22Rv1 (cell line): ENCODE data around the gene HLCS.
A peak's percentile ranks its signal among the peaks of the same experiment; 100 is the strongest.

Experiments used
- H3K27ac ChIP-seq: fragments of 450-650 bp; 2 replicates; pipeline ENCODE4 v1.5.1; 2017
- ZFX ChIP-seq: fragments of 450-650 bp; IDR thresholded peaks from 2 replicates; pipeline ENCODE4 v1.6.1; 2017; ENCODE audit warnings: antibody characterized with exemption, borderline replicate concordance
- TF ChIP-seq, protein P1 (sequence below): fragments of 450-650 bp; IDR thresholded peaks from 2 replicates; pipeline ENCODE4 v1.5.1; 2017; ENCODE audit warnings: mild to moderate bottlenecking

The HLCS gene

DNA sequence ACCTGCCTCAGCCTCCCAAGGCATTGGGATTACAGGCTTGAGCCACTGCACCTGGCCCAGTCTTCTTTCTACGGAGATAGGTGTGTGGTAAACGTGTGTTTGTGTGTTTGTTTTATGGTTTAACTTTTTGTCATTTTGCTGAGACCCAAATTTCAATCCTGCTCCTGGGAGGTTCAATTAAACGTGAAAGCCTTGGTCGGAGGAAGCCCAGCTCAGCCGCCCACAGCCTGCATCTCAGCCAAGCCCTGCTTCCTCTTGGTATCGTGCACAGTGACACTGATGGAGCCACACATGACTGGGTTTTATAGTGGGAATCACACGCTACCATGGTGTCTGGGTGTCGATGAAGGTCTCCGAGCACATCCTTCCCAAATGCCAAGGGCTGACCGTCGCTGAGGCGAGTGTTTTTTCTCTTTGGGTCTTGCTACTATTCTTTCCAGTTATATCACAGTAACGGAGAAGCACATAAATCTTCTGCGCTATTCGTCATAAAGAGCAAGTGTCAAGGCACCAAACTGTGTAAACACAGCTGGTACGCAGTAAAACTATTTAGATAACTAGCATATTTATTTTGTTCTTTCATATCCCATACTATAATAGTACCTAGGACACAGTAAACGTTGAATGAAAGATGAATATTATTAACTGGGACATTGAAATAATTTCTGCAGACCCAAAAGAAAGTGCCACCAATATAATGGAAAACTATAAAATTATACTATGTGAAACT, 39.3 kb downstream of the HLCS start:
- H3K27ac ChIP-seq = no peak overlapping the region
- no peak for TF ChIP-seq ZFX
- TF ChIP-seq, protein P1, sequence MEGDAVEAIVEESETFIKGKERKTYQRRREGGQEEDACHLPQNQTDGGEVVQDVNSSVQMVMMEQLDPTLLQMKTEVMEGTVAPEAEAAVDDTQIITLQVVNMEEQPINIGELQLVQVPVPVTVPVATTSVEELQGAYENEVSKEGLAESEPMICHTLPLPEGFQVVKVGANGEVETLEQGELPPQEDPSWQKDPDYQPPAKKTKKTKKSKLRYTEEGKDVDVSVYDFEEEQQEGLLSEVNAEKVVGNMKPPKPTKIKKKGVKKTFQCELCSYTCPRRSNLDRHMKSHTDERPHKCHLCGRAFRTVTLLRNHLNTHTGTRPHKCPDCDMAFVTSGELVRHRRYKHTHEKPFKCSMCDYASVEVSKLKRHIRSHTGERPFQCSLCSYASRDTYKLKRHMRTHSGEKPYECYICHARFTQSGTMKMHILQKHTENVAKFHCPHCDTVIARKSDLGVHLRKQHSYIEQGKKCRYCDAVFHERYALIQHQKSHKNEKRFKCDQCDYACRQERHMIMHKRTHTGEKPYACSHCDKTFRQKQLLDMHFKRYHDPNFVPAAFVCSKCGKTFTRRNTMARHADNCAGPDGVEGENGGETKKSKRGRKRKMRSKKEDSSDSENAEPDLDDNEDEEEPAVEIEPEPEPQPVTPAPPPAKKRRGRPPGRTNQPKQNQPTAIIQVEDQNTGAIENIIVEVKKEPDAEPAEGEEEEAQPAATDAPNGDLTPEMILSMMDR = no peak

DNA sequence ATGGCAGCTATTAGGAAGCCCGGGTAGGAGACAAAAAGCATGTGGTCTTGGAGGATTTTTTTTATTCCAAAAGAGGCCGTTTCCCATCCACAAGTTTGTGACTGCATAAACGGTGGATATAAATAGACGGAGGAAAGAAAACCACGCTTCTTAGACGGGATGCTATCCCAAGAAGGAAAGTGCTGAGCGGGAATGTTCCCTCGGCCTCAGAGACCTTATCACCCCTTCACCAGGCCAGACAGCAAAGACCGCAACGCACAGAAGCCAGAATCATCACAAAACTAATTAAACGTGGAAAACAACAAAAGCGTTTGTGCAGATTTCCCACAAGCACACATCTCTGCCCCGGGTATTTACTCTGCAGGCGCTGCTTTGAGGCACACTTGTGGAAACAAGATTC, 43.2 kb downstream of the HLCS start:
- TF ChIP-seq, protein P1 = no peak
- TF ChIP-seq ZFX = no peak

DNA sequence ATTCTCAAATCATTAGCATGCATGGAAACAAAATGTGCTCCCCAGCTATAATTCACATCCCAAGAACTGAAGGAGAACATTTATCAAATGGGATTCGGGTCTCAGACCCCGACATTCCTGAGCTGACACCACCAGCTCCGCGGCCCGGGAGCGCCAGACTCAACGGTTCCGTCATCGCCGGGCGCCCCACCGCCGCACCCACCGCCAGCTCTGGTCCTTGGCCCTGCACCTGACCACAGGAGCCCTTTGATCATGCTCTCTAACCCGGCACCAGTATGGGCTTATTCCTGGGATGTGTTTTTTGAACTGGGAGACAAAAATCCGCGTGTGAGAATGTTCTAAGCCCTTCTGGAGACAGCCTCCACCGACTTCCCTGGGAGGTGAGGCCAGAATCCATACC, 43.6 kb downstream of the HLCS start:
- TF ChIP-seq, protein P1 = no peak
- TF ChIP-seq ZFX = no peak
- H3K27ac ChIP-seq = no peak overlapping the region

More for the DNA sequence above, 43.2 kb downstream of the HLCS start:
- no peak overlapping the region for H3K27ac ChIP-seq

DNA sequence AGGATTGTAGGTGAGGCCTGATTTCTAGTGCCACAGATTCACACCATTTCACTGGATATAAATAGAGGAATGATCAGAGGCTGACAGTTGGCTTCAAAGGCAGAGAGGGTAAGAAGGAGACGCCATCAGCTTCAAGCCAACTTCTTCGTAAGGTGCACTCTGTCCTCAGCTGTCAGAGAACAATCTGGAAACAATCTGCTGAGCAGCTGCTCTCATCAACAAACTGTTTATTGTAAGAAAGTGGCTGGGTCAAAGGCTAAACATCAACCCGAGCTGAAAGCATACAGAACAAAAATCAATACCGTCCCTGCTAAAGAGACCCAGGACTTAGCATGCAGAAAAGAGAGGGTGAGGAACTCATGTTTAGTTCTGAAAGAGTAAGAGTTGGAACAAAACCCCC, 48.2 kb downstream of the HLCS start:
- TF ChIP-seq ZFX = no peak
- TF ChIP-seq, protein P1 = no peak
- no peak overlapping the region for H3K27ac ChIP-seq

DNA sequence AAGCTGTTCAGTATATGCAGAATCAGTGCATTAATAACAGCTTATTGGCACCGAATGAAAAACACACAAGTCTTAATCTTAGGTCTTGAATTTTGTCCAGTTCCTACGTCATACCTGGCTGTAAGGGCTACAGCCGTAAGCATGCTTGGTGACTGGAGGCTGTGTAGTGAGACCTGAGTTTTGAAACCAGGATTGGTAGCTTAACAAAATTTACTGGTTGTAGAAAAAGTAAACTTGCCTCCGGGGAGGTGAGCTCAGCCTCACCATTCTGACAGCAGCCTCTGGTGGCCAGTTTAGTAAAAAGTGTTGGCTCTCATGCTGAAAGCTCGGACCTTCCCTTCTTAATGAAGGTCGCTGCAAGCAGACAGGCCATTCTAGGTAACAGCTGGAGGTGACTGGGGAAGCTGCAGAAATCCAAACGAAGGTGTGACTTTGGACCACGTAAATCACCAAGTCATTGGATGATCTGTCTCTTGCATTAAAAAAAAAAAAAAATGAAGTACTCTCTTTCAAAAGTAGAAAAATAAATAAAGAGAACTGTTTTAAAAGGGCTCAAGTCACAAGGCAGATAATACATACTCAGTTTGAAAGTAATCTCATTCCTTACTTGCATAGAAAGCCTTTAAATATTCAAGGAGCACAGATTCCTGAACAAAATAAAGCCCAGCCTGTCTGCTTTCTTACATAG, 48.9 kb downstream of the HLCS start:
- peak overlapping the region; percentile 17; the same call in 1 of the 2 replicates for H3K27ac ChIP-seq
- TF ChIP-seq ZFX = no peak
- TF ChIP-seq, protein P1 = peak; percentile 80

DNA sequence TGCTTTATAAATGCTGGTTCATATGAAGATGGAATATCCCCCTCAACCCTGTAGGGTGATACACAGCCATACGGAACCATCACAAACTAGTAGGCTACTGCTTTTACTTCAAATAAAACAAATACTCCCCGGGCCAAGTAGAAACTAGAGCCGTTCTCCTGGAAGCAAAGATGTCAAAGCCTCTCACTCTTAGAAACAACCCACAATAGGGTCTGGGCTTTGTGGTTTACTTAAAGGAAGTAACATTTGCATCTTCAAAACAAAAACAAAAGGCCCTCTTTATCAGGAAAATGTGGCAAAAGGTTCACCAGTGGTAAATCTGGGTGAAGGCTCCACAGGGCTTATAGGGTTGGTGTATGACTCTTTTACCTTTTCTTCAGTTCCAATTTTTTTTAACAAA, 49.8 kb downstream of the HLCS start:
- TF ChIP-seq, protein P1 = no peak
- no peak for TF ChIP-seq ZFX
- no peak overlapping the region for H3K27ac ChIP-seq

DNA sequence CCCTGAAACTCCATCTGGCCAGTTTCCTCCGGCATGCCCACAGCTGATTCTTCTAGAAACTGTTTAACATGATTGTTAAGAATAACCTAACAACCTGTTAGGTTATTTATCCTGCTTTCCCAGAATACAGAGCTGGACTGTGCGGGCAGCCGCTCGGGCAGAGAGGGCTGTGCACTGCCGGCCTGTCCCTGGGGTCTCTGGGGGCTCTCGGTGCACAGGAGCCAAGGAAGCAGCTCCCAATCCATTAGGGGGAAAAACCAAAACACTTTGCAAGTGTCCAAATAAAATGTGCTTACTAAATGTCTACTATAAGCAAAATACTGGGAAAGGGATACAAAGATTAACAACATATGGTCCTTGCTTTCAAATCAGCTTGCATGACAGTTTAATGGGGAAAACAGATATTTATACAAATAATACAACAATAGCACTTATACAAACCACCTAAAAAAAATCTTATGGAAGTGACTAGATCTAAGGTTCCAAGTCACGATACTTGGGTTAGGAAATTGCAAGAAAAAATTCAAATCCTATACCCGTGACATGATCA, 50.7 kb downstream of the HLCS start:
- H3K27ac ChIP-seq = no peak overlapping the region
- TF ChIP-seq ZFX = no peak
